ENCODE results near the gene SNAP25. TPM values are rescaled to one million over a fixed set of nuclear protein-coding genes. Genes with fewer than 3 reads are reported as not detected.

The SNAP25 gene
- total RNA-seq, 4 donors from 2014 or later: 0.34 to 2.1 TPM; not detected in 2

- intact Hi-C loops (cut with DNase I; ENCODE audit: low total_unique reads): no loop called here
- WGBS, 2 donors: 80 to 90% methylated on average over 1 of the region's 1 CpG
Measured at GRCh38 chr20:10342152-10342551, 123.5 kb downstream of the SNAP25 start.

GRCh38 chr20:10344953-10345352 is 126.3 kb downstream of the SNAP25 start:
- no peak for DNase-seq (ENCODE audit: low spot score in 2 of 2)
- WGBS, 2 donors: 84 to 88% methylated on average over 6 of the region's 6 CpGs
- intact Hi-C loops (cut with DNase I; ENCODE audit: low total_unique reads): no loop called here
- H3K4me3 ChIP-seq (ENCODE audit: low read depth, poor library complexity, severe bottlenecking): no peak overlapping the region
- no peak for TF ChIP-seq POLR2A (IDR thresholded peaks at IDR 0.05)
- TF ChIP-seq CTCF (IDR thresholded peaks at IDR 0.05): no peak

More at GRCh38 chr20:10342152-10342551, 123.5 kb downstream of the SNAP25 start:
- no peak overlapping the region for H3K4me3 ChIP-seq (ENCODE audit: low read depth, poor library complexity, severe bottlenecking)
- DNase-seq (ENCODE audit: low spot score in 2 of 2): no peak
- TF ChIP-seq POLR2A (IDR thresholded peaks at IDR 0.05): no peak
- no peak for TF ChIP-seq CTCF (IDR thresholded peaks at IDR 0.05)

GRCh38 chr20:10347086-10347880 is 128.7 kb downstream of the SNAP25 start:
- WGBS, 2 donors: 51 to 55% methylated on average over 3 of the region's 3 CpGs
- intact Hi-C loops (cut with DNase I; ENCODE audit: low total_unique reads): no loop called here
- no peak for TF ChIP-seq CTCF (IDR thresholded peaks at IDR 0.05)
- TF ChIP-seq POLR2A (IDR thresholded peaks at IDR 0.05): no peak
- no peak for DNase-seq (ENCODE audit: low spot score in 2 of 2)
- H3K4me3 ChIP-seq (ENCODE audit: low read depth, poor library complexity, severe bottlenecking): no peak overlapping the region

GRCh38 chr20:10349118-10349517 is 130.5 kb downstream of the SNAP25 start:
- no peak overlapping the region for H3K4me3 ChIP-seq (ENCODE audit: low read depth, poor library complexity, severe bottlenecking)
- TF ChIP-seq POLR2A (IDR thresholded peaks at IDR 0.05) (no peak), CTCF (IDR thresholded peaks at IDR 0.05) (no peak)
- 61 to 74% methylated on average over 3 of the region's 3 CpGs for WGBS, 2 donors
- intact Hi-C loops (cut with DNase I; ENCODE audit: low total_unique reads): no loop called here
- no peak for DNase-seq (ENCODE audit: low spot score in 2 of 2)

GRCh38 chr20:10350188-10350842 is 131.7 kb downstream of the SNAP25 start:
- TF ChIP-seq POLR2A (IDR thresholded peaks at IDR 0.05) (no peak), CTCF (IDR thresholded peaks at IDR 0.05) (no peak)
- 85 to 94% methylated on average over 9 of the region's 9 CpGs for whole genome bisulfite sequencing, 2 donors
- H3K4me3 ChIP-seq (ENCODE audit: low read depth, poor library complexity, severe bottlenecking): no peak overlapping the region

More at GRCh38 chr20:10350188-10350842, 131.7 kb downstream of the SNAP25 start:
- no peak for DNase-seq (ENCODE audit: low spot score in 2 of 2)
- intact Hi-C loops (cut with DNase I; ENCODE audit: low total_unique reads): no loop called here
